ENCODE data around the gene TMEM176B.
"Not testable (repeated sequence)": the region's sequence is repeated elsewhere in the genome, so short reads cannot be mapped to it uniquely, and the experiment has no call there.

Gene TMEM176B

GRCh38 chr7:150820578-150821198 is 20.5 kb upstream of the TMEM176B start:
- no peak for DNase-seq

- no peak for DNase-seq
These were observed 20.0 kb upstream of the TMEM176B start for GRCh38 chr7:150820148-150820547.

- no peak for DNase-seq
These were observed 18.8 kb upstream of the TMEM176B start for GRCh38 chr7:150818971-150819370.

- DNase-seq = no peak
These were observed 14.3 kb upstream of the TMEM176B start for GRCh38 chr7:150814328-150815001.

- DNase-seq = not testable (repeated sequence)
These were observed 7.7 kb upstream of the TMEM176B start for GRCh38 chr7:150807616-150808438.

GRCh38 chr7:150806863-150807262 is 6.7 kb upstream of the TMEM176B start:
- no peak for DNase-seq

- no peak for DNase-seq
These were observed 6.3 kb upstream of the TMEM176B start for GRCh38 chr7:150806454-150806853.

GRCh38 chr7:150805864-150806263 is 5.7 kb upstream of the TMEM176B start:
- no peak for DNase-seq

GRCh38 chr7:150804802-150805201 is 4.6 kb upstream of the TMEM176B start:
- DNase-seq = no peak

GRCh38 chr7:150803161-150803860 is 3.1 kb upstream of the TMEM176B start:
- DNase-seq = no peak

GRCh38 chr7:150801946-150802771 is 2.0 kb upstream of the TMEM176B start:
- no peak for DNase-seq

GRCh38 chr7:150801242-150801945 is 1.2 kb upstream of the TMEM176B start:
- DNase-seq = no peak

GRCh38 chr7:150800581-150801241 is 547 bp upstream of the TMEM176B start, which contains the start of gene TMEM176A:
TMEM176A (plus strand) TSS chr7:150800769; CDS start chr7:150801551, 782 bp downstream.
- no peak for DNase-seq

GRCh38 chr7:150799156-150799555 is 1.0 kb downstream of the TMEM176B start:
- no peak for DNase-seq

GRCh38 chr7:150797661-150798060 is 2.5 kb downstream of the TMEM176B start:
- no peak for DNase-seq

- no peak for DNase-seq
These were observed 6.5 kb downstream of the TMEM176B start for GRCh38 chr7:150793569-150794238.

GRCh38 chr7:150791746-150792452 is 8.3 kb downstream of the TMEM176B start:
- DNase-seq = no peak

GRCh38 chr7:150791304-150791703 is 8.9 kb downstream of the TMEM176B start:
- no peak for DNase-seq

- DNase-seq = no peak
These were observed 9.6 kb downstream of the TMEM176B start for GRCh38 chr7:150790416-150791075.

Measured in T-helper 2 cell (primary cell).